Measurements from ENCODE around the gene CD58.
"Not testable (repeated sequence)": the region's sequence is repeated elsewhere in the genome, so short reads cannot be mapped to it uniquely, and the experiment has no call there.

CD58 gene

GRCh38 chr1:116593401-116593800 lies 22.6 kb upstream of the CD58 start:
- DNase-seq (ENCODE audit: low read depth): not testable (repeated sequence)

DNA sequence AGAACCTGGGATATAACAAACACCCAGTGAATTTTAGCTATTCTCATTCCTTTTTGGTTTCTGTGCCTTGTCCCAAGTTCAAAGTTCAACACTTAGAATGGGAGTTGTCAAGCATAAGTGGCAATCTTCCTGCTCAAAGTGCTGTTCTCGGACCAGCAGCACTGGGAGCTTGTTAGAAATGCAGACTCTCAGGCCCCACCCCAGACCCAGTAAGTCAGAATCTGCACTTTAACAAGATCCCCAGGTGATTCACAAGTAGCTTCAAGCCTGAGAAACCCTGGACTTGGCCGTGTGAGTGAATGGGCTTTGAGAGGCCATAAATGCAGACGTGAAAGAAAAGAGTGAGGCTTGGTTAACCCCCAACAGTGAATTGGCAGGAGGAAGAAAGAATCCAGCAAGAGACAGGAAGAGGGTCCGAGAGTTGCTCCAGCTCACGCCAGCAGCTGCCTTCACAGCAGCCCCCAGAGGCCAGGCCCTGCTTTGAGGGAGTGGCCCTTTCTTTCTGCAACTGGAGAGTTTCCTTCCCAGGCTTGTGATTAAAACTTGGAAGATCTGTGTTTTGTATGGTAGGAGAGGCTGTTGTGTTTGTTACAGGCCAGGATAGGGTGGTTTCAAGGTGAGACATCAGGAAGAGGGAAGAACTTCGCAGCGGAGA lies 21.3 kb upstream of the CD58 start:
- DNase-seq (ENCODE audit: low read depth): not testable (repeated sequence)

GRCh38 chr1:116591006-116591950 lies 20.5 kb upstream of the CD58 start:
- not testable (repeated sequence) for DNase-seq (ENCODE audit: low read depth)

DNA sequence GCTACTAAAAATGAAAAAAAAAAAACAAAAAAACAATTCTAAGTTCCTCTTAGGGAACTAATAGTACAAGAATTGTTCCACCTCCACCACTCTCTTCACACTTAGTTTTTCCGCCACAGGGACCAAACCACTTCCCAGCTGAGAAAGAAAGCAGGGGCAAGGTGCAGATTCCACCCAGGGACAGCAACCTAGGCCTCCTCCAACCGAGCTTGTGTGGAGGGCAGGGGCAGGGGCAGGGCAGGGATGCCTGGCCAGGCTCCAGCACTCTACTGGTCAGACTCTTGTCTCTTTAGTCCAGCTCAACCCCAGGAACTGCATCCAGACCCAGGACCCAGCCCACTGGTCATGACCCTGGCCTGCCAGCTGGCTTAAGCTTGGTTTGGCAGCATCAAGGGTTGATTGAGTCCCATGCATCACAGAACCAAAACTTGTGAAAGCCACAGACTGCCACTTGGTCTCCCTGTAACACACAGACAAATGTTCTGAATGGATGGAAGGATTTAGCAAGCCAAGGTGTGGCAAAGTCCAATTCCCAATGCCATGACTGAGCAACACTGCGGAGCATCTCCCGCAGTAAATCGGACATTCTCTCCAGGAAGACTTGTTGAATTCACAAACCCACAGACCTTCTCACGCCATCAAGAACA lies 19.7 kb upstream of the CD58 start:
- DNase-seq (ENCODE audit: low read depth): not testable (repeated sequence)

GRCh38 chr1:116589101-116589735 lies 18.4 kb upstream of the CD58 start:
- not testable (repeated sequence) for DNase-seq (ENCODE audit: low read depth)

- no peak for DNase-seq (ENCODE audit: low read depth)
Observed at GRCh38 chr1:116587501-116588227, 16.8 kb upstream of the CD58 start.

DNA sequence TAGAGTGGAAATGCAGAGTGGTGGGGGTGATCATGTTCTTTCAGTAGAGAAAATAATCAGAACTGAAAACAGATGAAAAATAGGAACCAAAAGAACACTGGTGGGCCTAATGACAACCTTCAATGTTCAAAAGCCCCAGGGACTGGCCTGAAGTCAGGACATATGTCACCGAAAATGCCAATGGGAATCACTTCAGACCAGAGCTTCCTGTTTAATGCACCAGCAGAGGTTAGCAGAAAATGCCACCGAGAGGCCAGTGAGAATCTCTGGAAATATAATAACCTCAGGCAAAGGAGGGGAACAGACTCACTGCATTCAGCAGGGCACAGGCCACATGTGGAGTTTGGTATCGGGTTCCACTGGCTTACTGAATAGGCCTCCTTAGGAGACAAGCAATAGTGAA lies 15.9 kb upstream of the CD58 start:
- DNase-seq (ENCODE audit: low read depth): no peak

DNA sequence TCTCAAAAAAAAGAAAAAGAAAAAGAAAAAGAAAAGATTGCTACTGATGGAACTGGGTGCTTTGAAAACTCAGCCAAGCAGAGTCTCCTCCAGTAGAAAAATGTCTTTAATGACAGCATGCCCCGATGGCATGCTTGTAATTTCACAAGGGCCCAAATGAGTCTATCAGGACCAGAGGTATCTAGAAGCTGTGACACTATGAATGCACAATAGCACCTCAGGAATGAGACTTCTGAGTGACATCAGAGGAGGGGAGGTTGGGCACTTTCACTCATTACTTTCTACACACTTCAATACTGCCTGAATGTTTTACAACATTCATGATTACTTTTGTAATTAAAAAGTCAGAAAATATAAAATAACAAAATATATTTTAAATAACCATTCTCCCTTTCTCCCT lies 15.1 kb upstream of the CD58 start:
- DNase-seq (ENCODE audit: low read depth): no peak

DNA sequence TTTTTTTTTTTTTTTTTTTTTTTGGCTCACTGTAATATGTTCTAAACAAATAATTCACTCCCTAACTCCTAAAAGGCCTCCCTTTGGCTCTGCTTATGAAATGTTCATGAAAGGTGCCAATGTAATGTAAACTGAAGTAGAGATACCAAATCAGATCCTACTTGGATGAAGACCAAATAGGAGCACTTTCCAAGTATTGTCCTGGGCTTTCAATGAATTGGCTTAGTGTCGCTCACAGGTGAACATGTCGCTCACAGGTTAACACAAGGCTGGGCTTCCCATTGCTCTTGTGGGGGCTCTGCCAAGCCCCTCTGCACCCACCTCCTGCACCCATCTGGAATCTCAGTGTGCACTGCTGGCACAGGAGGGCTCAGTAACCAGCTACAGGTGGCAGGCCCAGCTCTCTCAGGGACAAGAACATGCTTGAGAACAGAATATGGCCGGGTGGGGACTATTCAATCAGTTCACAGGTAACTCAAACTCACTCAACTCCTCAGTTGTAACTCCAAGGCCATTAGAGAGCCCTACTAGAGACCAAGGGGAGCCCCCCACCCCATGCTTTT lies 10.6 kb upstream of the CD58 start:
- no peak for DNase-seq (ENCODE audit: low read depth)

DNA sequence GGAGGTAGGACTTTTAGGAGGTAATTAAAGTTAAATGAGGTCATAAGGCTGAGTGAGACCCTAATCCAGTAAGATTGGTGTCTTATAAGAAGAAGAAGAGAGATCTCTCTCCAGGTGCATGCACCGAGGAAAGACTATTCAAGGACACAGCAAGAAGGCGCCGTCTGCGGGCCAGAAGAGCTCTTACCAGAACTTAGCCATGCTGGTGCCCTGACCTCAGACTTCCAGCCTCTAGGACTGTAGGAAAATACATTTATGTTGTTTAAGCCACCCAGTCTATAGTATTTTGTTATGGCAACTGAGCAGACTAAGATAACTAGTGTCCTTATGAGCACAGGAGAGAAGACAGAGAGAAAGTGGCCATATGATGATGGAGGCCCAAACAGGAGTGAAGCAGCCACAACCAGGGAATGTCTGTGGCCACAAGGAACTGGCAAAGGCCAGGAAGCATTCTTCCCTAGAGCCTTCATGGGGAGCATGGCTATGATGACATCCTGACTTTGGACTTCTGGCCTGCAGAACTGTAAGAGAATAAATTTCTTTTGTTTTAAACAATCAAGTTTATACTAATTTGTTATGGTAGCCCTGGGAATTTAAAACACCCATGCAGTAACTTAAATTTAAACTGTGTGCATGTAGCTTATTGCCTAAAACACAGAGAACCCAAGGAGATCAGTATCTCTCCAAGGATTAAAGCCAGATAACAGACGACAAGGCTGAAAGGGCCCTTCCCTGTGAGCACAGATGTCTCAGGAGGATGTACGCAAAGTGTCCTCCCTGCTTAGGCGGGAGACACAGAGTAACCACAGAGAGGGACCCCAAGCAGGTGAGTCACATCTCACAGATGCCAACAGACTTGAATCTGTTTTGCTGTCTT lies 9.9 kb upstream of the CD58 start:
- DNase-seq (ENCODE audit: low read depth): no peak

DNA sequence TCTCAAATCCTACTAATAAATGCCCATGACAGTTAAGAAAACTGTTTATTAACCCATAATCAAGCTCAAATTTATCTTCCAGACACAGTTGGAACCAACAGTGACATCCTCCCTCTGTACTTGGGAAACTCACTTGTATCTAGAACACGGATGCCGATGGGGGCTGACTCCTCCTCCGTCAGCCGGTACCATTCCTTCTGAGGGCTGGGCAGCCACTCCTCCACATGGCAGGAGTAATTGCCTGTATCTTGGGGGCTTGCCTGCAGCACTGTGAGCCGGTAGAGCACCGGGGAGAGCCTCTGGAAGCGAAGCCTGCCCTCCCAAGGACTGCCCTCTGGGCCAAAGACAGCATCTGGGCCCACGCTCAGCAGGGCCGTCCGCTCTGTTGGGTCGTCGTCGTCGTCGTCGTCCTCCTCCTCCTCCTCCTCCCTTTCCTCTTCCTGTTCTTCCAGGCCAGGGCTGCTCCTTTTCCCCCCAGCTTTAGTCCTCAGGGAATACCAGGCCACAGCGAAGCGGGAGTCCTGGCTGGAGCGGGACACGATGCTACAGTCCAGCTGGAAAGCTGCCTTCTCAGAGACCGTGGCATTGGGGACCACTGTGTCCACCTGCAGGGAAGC lies 8.5 kb upstream of the CD58 start:
- no peak for DNase-seq (ENCODE audit: low read depth)

DNA sequence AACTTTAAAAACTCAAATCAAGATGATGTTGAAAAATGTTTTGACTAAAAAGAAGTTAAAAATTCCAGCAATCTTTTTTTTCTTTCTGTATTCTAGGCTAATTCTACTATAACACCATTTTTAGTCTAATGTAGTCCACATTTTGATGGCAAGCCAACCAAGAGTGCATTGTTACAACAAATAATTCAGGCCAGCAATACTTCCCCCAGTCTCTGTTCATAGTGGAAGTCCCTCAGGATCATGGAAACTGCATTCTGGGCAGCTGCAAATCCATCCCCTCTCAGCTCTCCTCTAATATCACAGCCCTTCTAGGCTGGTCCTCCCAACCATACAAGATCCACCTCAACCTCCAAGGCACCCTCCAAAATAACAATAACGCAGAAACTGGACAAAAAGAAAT lies 7.8 kb upstream of the CD58 start:
- DNase-seq (ENCODE audit: low read depth): no peak

GRCh38 chr1:116577759-116578314 lies 7.0 kb upstream of the CD58 start:
- DNase-seq (ENCODE audit: low read depth): no peak

DNA sequence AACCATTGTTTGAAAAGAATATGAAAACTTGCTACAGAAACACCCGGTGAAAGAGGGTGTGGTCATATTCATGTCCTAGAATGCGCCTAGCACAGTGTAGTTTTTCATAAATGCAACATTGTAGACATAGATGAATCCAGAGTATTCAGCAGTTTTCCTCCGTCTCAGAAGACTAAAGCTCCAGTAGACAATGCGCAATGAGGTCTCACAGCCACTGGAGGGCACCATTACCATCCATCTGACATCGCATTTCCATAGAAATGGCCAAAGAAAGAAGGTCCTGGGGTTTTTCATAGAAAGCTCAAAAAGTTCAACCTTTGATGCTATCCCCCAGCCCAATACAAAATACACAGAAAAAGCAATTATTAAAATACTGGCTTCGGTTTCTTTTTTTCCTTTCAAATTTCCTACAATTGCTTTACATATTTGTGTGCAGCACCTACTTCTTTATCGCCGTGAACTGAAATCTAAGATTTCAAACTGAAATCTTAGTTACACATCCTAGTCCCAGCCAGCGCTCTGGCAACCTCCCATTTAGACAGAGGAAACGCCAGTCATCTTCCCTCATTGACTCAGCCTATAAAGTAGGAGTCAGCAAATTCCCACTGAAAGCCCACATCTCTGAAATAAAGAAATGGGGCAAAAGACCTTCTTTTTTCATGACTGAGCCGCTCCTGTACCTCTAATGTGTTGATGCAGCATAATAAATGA lies 3.9 kb upstream of the CD58 start:
- DNase-seq (ENCODE audit: low read depth): peak; percentile 50

DNA sequence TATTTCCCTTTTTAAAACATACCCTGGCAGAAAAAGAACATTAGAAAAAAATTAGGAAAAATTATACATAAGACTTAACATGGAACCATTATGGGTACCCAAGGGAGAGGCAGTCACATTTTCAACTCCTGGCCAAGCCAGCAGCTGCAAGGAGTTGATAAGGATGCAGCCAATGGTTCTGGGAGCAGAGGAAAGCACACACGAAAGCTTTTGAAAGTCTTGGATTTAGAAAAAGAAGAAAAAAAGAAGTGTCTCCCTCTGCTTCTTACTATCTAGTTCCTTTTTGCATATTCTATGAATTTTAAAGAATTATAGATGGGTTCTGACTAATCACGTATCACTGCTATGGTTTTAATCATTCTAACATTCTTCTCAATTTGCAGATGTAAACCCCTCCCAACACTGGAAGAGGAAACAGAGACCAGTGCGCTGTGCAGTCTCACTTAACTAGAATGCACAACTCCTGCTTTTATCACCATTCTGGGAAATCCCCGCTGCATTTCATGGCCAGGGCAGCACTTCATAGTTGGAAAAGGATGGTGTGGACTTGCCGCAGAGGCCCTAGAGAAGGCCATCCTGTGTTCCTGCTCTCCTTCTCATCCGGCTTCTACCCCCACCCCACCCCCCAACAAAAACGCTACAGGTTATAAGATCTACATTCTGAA lies 2.7 kb upstream of the CD58 start:
- DNase-seq (ENCODE audit: low read depth): no peak

DNA sequence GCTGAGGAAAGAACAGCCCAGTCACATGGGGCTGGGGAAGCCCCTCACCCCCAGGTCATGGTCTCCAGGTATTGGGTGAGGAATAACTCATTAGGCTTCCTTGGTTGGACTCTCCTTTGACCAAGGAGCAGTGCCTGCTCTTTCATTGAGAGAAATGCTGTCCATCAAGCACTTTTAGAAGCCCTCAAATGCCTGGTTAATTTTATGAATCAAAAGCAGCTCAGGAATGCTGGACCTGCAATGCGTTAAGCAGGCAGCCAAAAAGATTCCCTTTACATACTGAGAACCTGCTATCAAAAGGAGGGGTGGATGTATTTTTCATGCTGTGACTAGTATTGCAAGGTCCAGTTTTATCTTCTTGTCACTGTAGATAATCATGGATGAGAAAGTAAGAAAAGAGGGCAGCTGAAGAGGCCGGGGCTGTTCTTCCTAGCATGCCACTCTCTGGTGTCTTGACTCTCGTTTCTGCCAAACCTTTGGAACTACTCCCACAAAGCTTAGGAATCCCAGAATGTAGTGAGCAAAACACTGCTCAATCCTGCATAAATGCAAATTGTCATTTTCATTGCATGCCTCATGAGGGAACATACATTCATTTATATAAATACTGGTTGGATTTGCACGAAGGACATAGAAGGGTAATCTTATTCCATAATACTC lies 2.1 kb upstream of the CD58 start:
- no peak for DNase-seq (ENCODE audit: low read depth)

DNA sequence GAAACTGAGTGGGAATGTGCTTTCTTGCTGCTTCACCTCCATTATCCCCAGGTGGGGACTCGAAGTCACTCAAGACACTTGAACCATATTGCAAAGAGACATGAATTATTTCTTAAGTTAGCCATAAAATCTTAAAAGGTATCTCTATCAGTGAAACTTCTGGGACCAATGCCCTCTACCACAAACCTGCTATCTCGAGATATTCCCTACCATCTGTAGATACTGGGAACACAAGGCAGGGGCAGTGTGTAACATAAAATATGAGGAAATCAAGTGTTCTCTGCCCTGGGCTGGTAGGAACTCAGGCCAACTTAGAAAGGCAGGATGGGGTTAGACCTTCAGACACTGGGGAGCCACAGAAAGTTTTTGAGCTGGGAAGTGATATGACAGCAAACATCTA lies 1.3 kb upstream of the CD58 start:
- no peak for DNase-seq (ENCODE audit: low read depth)
